GM19099 (cell line): ENCODE measurements around the gene GAB1.

Source experiments
- POLR2A ChIP-seq: IDR thresholded peaks from 3 replicates; pipeline ENCODE4 v1.6.1; 2011; ENCODE audit warnings: low read depth; ENCODE audit not compliant: insufficient read length; ENCODE audit errors: extremely low read depth

The GAB1 gene

DNA sequence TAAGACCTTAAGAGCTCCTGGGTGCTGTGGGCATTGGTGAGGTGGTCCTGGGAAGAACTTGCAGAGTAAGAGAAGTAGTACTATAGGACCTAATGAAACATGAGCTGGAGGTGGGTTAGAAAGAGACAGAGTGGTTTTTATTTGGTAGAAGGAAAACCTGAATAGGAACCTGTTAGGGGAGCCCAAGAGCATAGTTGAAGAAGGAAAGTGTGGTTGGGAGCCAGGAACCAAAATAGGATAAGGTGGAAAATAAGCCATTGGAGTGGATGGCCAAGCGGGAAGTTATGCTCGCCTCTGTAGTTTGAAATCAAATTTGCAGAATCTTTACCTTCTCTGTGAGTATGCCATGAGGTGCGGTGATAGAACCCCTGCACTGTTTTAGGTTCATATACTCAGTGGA is 26.7 kb downstream of the GAB1 start:
- TF ChIP-seq POLR2A, result no peak

DNA sequence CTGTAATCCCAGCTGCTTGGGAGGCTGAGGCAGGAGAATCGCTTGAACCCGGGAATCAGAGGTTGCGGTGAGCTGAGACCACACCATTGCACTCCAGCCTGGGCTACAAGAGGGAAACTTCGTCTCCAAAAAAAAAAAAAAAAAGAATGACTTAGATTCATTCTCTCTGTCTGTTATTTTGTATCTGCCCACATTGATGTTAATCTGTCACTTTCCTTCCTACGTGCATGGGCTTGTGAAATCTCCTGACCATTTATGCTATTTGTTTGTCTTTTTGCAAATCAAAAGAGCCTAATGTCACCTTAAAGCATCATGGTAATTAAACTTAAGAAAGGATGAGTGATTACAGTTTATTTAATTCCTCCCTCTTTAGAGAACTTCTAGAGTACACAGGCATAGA is 27.4 kb downstream of the GAB1 start:
- TF ChIP-seq POLR2A, result no peak

DNA sequence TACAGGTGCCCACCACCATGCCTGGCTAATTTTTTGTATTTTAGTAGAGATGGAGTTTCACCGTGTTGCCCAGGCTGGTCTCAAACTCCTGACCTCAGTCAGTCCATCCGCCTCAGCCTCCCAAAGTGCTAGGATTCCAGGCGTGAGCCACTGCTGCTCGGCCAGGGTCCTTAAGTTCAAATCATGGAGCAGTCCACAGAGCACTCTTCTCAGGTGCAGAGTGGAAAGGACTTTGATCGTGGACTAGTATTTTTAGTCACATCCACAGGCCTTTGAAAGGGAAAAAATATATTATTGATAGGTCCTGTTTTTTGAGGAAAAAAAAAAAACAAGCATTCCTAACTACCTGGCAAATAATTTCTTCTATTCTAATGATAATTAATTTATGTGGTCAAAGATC is 31.2 kb downstream of the GAB1 start:
- no peak for TF ChIP-seq POLR2A

DNA sequence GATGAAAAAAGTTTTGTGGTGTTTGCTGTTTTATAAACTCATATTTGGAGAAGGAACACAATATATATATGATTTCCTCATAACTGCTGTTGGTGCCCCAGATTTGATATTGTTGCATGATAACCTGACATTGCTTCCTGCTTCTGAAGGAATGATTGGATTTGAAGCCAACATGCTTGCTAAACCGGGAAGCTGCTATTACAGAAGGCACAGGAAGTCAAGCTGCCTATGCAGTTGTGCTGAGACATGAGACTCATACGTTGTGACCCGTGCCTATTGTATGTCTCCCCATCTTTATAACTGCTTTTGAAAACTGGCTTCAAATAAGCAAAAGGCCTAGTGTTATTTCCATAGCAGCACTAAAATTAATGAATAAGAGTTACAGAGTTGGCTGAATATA is 32.9 kb downstream of the GAB1 start:
- no peak for TF ChIP-seq POLR2A

DNA sequence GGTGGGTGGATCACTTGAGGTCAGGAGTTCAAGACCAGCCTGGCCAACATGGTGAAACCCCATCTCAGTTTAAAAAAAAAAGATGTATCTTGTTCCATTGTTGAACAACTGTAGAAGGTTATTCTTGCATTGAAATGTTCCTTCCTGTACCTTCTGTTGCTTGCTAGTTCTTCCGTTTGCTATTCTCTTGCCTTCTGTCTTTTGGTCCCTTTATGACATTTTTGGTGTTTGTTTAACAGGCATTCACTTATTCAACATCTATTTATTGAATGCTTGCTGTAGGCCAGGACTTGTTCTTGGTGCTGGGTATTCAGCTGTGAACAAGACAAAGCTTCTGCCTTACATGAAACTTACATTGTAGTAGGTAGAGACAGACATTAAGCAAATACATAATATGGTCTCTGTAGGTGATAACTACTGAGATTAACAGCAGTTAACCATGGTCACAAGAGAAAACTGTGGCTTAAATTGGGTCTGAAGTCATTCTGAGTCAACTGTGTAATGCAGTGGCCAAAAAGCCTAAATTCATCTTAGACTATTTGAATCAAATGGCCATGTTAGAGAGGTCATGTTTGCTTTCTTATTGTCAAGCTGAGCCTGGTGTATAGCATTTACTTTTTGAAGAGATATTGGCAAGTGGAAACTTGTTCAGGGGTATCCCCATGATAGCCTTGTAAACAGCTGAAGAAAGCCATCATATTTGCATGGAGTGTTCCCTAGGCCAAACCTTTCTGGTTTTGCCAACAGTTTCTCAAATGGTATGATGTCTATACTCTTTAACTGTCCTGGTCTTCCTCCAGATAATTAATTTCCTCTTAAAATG is 35.6 kb downstream of the GAB1 start:
- TF ChIP-seq POLR2A, result no peak

DNA sequence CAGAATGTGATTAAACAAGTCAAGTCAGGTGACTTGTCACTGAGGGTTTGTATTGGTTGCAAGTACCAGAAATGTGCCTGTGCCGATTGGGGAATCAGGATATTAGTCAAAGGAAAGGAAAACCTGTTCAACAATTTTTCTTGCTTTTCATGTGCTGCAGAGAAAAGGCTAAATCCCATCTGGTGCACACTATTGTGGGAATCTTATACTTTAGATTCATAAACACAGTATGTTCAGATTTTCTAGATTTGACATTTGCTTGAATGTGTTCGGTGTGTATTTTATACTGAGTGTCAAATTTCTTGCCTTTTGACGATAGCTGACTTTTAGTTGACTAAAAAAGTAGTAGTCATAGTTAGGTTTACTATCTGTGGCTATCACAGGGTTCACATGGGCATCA is 37.6 kb downstream of the GAB1 start:
- TF ChIP-seq POLR2A, result no peak

DNA sequence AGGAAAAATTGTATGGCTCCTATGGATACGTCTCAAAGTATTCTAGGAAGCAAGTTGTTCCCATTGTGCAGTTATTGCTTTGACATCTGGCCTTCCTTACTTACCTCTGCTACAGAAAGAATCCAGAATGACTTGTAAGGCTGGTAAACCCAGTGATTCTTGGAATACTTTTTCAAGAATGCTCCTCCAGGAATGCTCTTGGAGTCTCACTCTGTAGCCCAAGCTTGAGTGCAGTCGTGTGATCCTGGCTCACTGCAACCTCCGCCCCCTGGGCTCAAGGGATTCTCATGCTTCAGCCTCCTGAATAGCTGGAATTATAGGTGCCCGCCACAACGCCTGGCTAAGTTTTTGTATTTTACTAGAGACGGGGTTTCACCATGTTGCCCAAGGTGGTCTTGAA is 38.1 kb downstream of the GAB1 start:
- TF ChIP-seq POLR2A, result no peak

DNA sequence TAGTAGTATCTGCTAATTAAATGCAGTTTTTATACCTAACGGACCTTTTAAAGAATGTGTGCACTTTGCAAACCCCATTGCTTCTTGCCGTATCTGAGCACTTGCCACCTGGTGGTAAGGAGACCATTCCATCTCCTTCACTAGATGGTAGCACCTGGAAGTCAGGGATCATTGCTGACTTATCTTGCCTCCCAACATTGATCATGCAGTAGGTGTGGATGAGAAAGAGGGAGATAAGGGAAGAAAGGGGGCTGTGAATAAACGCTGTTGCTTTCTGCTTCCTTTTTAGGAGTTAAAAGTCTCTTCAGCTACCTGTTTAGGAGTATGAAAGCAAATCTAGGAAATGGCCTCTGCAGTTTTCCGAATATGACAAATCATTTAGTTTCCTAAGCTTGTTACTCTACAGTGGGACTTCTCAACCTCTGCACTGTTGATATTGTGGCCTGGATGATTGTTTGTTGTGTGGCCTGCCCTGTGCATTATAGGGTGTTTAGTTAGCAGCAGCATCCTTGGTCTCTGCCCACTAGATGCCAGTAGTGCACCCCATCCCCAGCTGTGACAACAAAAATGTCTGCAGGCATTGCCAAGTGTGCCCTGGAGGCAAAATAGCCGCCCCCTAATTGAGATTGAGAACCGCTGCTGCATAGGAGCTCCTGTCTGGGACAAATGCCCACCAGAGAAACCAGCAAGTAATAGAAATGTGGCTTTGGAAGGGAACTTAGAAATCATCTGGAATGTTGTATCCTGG is 38.8 kb downstream of the GAB1 start:
- no peak for TF ChIP-seq POLR2A

DNA sequence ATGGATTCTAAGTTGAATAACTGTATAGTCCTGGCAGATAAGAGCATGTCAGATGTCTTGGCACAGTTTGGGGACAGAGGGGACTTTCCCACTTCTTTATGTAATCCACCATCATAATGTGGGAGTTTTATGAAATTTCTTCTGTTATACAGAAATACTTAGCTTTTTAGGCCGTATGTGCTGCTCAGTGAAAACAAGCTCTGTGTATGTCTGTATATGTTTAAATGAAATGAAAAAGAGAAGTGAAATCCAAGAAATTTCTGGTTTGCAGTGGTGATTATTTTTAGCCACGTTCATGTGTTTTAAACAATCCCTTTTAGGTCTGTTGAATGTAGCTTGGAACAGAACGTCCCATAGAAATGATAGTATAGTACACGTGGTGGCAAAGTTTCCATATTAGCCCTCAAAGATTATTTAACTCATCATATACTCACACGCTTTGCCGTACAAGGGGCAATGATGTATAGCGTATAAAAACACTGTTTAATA is 41.0 kb downstream of the GAB1 start:
- no peak for TF ChIP-seq POLR2A

DNA sequence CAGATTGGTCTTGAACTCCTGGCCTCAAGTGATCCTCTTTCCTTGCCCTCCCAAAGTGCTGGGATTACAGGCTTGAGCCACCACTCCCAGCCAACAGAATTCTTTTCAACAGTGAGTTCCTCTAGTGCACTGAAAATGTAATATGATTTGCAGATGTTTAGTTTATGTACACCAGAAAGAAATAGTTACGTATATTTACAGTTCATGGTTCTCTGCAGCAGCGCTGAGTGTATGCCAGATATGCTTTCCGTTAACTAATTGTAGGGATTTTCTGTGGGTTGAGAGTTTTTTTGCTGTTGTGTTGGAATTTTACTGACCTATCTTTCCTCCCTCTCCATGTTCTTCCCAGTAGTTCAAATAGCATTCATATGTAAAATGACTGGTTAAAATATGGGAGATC is 44.0 kb downstream of the GAB1 start:
- TF ChIP-seq POLR2A, result no peak

DNA sequence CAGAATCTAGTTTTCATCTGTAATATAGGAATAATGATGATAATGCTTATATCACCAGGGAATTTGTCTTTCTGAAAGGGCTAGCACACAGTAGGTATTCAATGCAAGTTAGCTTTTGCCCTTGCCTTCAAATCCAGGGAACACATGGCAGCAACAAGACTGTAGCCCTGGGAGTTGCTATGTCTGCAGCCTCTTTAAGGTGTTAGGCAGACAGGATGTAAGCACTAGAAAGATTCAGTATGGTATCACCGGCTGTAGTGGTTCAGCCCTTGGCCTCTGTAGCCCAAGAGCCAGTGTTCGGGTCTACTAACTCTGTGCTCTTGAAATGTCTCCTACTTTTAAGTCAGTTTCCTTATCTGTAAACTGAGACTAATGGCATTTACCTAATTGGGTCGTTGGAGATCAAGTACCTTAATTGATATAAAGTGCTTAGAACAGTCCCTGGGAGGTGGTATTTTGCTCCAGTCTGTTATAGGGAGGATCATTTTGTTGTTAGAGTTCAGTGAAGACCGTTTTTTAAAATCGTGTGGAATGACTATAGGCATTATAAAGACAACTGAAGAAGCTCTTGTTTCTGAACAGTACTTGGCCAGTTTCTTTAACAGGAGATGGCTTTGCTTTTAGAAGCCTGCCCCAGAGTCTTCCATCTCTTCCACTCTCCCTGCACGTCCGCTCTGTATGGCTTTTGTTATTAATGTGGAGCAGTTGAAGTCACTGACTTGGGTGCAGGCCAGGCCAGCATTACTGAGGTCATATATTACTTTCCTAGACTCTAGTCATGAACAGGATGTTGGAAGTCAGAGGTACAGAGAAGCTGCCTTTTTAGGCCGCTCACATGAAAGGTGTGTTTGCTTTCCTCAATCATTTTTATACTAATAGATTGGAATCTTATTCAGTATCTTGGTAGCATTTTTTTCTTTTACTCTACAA is 44.8 kb downstream of the GAB1 start:
- TF ChIP-seq POLR2A, result no peak

DNA sequence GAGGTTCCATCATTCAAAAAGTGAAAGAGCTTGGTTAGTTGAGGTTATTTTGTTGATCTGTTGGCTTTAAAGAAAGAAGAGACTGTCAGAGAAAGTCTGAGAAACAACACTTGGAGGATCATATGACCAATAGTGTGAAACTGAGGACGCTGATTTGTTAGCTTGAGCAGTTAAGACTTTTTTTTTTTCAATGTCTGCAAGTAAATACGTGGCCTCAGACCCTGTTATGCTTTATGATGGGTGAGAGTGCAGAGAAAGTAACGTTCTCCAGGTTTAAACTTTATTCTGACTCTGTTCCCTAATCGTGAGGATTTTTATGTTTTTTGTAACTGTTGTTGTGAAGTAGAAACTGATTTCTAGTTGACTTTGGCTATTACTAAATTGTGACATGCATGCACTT is 45.9 kb downstream of the GAB1 start:
- TF ChIP-seq POLR2A, result no peak

DNA sequence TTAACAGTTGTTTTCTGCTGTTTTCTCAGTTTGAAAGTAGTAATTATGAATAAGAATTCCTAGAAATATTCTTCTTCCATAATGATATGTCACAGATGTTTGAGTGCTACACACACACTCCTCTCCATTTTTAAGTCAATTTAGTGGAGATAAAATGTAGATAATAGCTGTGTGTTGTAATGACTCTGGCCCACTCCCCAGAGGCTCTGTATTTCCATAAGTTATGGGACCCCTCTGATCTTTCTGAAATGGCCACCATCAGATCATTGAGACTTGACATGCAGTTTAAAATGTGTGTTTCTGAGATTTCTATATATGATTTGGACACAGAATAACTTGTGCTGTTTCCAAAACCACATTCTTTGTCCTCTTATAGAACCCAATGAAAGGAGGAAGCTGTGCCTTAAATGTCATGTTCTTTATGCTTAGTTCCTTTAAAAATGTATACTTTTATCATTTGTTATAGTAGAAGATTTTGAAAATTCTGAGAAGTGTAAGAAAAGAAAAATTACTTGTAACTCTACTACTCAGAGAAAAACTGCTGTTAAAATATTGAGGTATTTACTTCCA is 46.4 kb downstream of the GAB1 start:
- TF ChIP-seq POLR2A, result no peak

DNA sequence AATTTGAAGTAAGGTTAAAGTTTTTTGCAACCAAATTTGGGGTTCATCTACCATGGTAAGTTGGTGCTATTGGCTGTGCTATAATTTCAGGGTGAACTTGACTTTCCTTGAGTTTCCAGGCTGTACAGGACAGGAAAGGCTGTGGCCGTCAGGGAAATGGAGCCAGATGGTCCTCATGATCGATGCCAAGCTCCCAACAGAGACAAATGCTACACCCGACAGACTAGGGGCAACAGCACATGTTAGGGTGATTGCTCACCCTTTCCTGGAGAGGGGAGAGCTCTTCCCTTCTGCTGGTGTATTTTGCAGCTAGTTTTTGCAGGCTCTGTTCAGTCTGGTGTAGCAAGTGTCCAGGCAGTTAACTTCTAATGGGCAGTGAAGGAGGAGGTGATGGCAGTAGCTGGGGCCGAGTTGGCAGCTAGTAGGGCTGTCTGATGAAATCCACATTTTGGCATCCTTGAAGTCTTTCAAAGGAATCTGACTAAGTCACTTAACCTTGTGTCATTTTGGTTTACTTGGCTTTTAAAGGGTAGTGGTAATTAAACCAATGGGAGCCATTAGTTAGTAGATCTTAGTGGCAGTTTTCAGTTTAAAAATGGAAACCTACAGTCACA is 47.8 kb downstream of the GAB1 start:
- TF ChIP-seq POLR2A, result no peak
